ENCODE measurements around the gene RIPOR3.
"Not testable (repeated sequence)": the region's sequence is repeated elsewhere in the genome, so short reads cannot be mapped to it uniquely, and the experiment has no call there.

The RIPOR3 gene

DNA sequence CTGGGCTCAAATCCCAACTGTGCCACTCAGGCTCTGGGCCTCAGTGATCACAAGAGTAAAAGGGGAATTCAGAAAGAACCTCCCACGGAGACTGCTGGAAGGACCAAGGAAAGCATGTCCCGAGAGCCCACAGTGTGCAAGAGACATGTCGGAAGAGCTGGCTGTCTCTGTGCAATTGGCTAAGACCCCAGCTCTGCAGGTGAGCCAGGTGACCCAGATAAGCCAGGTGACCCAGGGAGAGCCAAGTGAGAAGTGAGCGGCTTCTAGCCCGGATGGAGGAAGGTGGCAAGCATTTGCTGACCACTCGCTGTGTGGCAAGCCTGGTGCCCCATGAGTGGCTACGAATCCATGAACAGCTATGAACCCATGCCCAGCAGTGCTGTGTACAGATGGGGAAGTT is 59.1 kb downstream of the RIPOR3 start:
- no peak for DNase-seq (ENCODE audit: low spot score)

DNA sequence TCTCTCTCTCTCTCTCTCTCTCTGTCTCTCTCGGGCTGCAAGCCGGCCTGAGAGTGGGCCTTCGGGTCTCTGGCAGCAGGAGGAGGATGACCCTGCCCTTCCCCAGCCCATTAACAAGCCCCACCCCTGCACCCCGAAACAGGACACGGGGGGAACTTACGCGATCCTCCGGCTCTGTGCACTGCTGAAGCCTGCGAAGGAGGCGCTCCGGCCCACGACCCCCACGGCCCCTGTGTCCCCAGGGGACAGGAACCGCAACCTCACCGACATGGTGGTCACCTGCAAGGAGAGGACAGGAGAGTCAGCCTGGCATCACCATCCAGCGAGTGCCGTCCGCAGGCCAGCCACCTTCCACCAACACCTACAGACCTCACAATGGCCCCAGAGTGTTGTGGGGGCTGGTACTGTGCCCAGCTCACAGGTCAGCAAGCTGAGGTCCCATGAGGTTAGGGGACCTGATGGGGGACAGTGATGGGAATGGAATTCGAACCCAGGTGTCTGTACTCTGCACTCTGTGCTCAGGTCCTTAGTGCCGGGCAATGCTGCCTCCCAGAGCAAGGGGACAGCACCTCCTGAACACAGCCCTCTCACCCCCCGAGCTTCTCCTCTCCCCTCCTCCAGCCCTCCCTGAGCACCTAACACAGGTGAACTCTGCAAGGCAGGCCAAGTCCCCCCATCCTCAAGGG is 60.6 kb downstream of the RIPOR3 start:
- DNase-seq (ENCODE audit: low spot score) = no peak

DNA sequence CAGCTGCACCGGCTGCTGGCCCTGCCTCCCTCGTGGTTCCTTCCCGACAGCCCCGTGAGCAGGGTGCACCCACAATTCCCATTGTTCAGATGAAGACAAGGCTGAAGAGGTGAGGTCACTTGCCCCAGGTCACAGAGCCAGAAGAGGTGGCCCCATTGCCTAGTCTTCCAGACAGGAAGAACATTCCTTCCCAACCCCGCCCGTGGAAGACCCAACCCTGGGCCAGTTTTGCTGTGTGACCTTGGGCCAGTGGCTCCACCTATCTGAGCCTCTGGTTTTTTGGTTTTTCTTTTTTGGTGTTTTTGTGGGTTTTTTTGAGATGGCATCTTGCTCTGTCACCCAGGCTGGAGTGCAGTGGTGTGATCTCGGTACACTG is 61.7 kb downstream of the RIPOR3 start:
- no peak for DNase-seq (ENCODE audit: low spot score)

DNA sequence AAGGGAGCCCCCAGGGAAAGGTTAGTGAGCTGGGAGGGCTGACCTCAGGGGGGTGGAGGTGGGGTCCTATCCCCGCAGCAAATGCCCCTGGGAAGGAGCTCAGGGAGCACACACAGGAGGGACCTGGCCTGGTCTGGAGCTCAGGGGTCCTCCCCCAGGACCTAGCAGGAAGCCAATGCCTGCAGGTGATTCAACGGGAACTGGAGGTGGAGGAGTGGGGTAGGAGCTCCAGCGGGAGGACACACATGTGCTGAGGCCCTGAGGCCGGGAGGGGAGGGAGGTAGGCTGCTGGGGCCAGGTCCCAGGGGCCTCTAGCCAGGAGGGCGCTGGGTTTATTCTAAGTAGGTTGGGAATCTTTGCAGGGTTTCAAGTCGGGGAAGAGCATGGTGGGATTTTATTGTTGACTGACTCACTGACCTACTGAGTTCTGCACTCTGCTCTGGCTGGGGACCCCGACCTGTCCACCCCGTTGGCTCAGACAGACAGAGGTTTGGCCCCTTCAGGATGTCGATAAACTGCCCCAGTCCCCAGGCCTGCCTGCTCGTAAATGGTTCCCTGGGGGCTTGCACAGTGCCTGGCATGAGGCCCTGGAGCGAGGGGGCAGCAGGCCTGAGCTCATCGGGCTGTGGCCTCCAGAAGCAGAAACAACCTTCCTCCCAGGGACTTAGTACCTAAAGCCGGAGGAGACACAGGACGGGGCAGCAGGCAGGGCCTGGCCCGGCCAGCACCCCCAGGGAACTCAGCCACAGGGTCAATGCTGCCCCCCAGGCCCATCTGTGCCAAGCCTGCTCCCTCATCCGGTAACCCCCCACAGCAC is 62.3 kb downstream of the RIPOR3 start:
- no peak for DNase-seq (ENCODE audit: low spot score)

DNA sequence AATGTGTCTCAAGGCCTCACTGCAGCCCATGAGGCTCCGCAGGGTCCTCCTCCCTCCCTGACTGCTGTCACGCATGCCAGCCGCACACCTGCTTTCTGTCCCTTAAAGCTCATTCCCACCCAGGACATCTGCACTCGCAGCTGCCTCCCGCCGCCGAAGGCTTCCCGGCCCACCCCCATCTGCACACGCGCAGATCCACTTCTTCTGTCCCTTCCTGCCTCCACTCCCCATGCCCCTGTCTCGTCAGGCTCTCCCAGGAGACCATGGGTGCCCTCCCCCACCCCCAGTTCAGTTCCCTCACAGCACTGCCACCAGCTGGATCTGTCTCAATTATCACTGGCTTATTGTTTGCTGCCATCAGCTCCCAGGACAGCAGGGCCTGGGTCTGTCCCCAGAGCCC is 63.0 kb downstream of the RIPOR3 start:
- no peak for DNase-seq (ENCODE audit: low spot score)

DNA sequence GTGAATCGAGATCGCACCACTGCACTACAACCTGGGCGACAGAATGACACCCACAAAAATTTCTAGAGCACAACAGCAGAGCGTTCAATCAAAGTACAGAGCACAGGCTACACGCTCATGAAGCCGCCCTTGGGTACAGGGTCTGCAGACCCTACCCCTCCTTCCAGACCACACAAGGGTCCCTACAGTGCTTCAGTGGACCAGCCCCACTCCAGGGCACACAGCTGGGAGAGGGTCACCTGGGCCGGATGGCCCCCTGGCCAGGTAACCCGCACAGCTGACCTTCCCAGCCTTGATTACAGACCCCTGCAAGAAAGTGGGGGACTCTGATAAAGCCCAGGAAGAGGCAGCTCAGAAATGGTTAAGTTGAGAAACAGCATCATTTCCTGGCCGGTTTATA is 63.6 kb downstream of the RIPOR3 start:
- no peak for DNase-seq (ENCODE audit: low spot score)

DNA sequence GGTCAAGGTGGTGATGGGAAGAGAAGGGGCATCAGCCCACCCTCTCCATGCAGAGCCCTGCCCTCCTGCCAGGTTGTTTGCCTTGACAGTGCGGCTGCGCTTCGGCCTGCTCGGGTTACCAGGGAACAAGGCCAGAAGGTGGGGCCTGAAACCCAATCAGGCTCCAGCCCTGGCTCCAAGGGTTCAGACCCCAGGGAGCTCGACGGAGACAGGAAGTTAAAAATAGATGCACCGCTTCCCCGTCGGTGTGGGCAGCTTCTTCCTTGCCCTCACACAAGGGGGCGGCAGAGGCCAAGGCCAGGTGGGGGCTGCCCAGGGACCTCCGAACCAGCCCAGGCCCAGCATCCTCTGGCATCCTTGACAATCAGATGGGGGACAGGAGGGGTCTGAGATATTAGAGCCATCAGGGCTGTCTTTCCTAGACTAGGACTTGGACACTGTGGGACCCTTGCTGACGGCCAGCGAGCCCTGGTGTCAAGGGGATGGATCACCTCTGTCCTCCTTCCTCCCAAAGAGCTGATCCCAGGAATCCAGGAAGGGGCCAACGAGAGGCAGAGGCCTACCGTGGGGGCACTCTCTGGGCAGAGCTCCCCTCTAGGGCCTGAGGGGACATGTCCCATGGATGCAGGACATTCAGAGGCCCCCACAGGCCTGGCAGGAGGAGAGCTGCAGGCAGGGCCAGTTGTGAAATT is 65.2 kb downstream of the RIPOR3 start:
- DNase-seq (ENCODE audit: low spot score) = peak; percentile 52

DNA sequence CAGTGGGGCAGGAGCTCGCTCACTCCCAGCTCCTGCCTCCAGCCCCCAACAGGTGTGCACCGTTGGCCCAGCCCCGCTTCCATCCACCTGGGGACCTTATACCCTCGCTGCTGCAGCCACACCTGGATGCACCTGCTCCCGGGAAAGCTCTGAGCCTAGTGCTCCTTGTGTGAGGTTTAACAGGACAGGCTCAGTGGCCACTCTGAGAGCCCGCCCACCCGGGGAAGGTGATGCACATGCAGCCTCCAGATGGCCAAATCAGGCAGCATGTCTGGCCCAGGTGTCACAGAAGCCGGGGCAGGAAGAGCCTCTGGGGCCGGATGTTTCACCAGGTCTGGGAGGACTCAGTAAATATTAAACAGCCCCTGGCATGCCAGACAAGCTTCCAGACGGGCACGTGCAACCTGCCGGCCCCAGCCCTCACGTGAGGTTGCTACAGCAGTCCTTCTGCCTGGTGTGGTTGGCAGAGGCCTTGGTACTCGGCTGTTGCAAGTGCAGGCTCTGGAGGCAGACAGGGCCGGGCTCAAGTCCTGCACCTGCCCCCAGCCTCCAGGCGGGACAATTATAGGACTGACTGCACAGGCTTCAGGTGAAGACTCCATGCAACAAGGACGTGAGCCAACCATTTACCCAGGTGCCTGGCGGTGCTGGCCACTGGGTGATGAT is 66.9 kb downstream of the RIPOR3 start:
- DNase-seq (ENCODE audit: low spot score) = peak; percentile 65

DNA sequence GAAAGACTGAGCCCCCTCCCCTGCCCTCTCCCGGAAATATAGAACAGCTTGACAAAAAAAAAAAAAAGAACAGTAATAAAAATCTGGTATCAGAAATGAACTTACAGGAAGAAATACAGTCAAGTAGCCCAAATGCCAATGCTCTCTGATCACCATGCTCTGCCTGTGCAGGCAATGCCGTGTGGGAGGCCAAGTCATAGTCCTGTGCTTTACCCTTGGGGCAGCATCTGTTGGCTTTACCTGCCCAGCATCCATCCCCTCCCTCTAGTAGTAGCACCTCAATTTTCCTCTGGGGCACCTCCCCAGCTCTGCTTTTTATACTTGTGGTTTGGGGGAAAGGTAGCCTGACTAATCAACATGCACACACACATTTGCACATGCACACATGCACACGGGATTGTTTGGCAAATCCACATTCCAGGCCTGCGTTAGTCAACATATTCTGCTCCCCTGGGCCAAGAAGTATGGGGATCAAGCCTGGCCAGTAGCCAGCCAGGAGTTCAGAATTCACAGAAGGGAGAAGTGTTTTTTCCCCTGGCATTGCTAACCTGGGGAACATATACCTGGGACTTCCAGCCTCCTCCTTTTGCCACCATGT is 70.2 kb downstream of the RIPOR3 start:
- DNase-seq (ENCODE audit: low spot score) = no peak

DNA sequence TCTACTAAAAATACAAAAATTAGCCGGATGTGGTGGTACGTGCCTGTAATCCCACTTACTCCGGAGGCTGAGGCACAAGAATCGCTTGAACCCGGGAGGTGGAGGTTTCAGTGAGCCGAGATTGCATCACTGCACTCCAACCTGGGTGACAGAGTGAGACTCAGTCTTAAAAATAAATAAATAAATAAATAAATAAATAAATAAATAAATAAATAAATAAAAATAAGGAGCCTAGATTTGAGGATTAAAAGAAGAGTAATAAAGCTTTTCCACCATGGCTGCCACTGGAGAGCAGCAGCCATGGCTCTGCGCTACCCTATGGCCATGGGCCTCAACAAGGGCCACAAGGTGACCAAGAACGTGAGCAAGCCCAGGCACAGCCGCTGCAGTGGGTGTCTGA is 70.9 kb downstream of the RIPOR3 start:
- DNase-seq (ENCODE audit: low spot score) = not testable (repeated sequence)

DNA sequence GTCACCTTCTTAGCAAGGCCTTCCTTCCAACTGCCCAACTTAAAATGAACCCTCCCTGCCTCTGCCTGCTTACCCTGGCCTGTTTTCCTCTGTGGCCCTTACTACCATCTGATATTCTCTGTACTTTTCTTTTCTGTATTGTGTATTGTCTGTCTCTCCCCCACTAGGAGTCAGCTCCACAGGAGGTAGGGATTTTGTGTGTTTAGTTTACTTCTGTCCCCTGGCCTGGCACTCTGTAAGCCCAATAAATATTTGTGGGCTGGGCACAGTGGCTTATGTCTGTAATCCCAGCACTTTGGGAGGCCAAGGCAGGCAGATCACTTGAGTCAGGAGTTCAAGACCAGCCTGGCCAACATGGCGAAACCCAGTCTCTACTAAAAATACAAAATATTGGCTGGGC is 72.8 kb downstream of the RIPOR3 start:
- no peak for DNase-seq (ENCODE audit: low spot score)

DNA sequence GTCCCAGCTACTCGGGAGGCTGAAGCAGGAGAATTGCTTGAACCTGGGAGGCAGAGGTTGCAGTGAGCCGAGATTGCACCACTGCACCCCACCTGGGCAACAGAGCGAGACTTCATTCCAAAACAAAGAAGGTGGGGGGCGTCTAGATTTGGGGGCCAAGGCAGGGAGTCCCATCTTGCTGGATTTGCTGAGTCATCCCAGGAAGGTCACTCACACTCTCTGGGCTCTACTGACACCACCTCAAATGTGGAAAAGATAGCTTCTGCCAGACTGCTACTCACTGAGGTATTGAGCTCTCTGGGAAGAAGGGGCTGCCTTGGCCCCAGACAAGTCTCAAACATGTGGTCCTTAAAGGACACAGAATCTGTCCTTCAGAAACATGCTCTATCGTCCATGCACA is 74.3 kb downstream of the RIPOR3 start:
- DNase-seq (ENCODE audit: low spot score) = no peak

DNA sequence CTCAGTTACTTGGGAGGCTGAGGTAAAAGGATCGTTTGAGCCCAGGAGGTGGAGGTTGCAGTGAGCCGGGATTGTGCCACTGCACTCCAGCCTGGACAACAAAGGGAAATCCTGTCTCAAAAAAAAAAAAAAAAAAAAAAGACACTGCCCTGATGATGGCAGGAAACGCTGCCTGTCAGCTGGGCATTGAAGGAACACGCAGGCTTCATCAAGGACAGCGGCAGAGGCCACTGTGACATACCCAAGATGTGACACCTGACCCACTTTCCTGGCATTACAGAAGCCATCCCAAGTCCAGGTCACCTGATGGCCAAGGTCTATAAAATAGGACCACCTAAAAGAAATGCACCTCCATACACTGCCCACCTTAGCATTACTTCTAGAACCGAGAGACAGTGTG is 75.9 kb downstream of the RIPOR3 start:
- no peak for DNase-seq (ENCODE audit: low spot score)

DNA sequence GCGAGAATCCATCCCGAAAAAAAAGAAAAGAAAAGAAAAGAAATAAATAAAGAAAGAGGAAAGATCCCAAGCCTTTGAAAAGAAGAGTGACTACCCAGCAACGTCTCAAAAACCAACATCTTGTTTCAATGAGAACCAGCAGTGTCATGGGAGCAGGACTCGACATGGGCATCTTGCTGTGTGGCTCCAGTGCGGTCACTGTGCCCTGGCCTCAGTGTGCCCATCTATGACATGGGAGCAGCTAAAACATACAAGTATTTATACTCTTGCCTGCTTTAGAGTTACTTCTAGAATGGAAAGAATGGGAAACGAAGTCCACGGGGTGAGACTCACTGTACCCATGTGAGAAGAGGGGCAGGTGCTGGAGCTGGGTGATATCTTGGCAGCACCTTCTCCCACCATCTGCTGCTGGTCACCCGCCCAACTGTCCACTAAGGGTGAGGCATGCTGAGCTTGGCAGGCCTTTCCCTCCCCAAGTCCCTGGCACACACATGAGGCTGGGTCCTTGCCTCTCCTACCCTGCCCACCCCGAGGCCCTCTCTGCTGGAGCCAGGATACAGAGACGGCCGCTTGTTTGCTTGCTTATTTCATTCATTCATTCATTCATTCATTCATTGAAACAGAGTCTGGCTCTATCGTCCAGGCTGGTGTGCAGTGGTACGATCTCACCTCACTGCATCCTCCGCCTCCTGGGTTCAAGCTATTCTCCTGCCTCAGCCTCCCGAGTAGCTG is 77.7 kb downstream of the RIPOR3 start:
- DNase-seq (ENCODE audit: low spot score) = no peak

DNA sequence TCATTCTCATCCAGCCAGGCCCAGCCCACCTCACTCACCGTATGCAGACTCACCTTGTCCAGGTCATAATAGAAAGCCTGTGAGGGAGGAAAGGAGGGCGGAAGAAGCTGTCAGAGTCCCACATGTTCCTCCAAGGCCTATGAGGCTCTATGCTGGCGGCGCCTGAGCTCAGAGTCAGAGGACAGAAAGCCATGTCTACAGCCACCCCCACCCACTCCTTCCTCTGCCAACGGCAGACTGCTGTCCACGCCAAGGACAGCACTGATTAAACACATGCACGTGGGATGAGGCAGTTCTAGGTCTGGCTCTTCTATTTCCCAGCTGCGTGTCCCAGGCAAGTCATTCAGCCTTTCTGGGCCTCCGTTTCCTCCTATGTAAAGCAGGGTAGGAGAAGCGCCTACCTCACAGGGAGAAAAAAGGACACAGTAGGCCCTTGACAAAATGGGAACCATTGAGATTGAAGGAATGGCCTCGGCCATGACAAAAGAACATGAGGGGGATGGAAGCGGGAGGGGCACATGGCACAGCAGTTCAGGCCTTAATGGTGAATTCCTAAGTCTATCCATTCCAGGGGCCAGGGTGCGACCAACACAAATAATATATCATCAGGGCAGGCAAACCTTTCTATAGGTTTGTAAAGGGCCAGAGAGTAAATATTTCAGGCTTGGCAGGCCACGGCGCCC is 80.1 kb downstream of the RIPOR3 start:
- DNase-seq (ENCODE audit: low spot score) = no peak

DNA sequence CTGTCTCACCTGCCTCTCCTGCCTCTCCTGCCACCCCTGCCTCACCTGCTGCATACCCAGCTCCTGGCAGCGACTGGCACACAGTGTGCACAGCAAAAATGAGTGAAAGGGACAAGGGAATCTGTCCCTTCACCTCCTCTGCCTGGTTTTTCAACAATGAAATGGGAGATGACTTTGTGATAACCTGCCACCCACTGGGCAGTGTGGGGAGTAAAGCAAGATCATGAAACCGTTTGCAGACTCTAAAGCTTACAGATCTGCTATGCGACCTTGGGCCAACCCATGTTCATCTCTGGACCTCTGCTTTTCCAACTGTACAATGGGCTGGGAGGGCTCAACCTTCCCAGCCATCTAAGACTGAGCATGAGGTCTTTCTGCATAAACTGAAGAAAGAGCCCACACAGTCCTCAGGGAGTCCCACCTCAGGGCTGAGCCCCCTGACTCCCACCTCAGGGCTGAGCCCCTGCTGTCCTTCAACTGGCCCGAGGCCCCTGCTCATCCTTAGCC is 81.1 kb downstream of the RIPOR3 start:
- no peak for DNase-seq (ENCODE audit: low spot score)

DNA sequence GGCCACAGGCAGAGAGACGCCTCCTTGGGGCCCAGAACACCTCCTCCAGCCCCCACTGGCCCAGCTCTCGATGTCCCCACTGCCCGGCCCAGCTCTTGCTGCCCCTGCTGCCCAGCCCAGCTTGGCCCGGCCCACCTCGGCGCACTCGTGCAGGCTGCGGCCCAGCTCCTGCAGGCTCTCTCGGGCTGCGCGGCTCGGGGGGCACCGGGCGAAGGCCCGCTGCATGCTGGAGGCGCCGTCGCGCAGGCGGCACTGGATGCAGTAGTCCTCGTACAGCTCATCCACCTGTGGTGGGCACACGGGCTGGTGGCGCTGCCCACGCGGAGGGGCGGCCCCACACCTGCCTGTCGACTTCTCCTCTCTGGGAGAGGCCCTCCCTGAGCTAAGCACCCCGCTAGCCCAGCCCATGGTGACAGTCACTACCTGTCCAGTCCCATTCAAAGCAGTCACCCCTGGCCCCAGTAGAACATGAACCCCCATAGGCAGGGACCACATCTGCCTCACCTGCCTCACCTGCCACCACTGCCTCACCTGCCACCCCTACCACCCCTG is 81.8 kb downstream of the RIPOR3 start:
- no peak for DNase-seq (ENCODE audit: low spot score)

DNA sequence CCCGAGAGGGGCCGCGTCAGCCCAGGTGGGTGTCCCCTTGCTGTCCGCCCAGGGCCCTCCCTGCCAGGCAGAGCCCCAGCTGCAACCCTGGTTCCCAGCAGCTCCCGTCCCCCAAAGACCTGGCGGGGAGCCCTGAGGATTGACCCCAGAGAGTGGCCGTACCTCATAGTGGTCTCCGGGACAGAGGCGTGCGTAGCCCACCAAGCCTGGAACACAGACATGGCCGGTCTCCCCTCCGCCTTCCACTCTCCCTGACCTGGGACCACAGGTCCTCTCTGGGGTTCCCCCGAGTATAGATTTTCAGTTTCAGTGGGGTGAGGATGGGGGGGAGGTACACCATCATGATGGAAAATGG is 82.6 kb downstream of the RIPOR3 start:
- DNase-seq (ENCODE audit: low spot score) = no peak

DNA sequence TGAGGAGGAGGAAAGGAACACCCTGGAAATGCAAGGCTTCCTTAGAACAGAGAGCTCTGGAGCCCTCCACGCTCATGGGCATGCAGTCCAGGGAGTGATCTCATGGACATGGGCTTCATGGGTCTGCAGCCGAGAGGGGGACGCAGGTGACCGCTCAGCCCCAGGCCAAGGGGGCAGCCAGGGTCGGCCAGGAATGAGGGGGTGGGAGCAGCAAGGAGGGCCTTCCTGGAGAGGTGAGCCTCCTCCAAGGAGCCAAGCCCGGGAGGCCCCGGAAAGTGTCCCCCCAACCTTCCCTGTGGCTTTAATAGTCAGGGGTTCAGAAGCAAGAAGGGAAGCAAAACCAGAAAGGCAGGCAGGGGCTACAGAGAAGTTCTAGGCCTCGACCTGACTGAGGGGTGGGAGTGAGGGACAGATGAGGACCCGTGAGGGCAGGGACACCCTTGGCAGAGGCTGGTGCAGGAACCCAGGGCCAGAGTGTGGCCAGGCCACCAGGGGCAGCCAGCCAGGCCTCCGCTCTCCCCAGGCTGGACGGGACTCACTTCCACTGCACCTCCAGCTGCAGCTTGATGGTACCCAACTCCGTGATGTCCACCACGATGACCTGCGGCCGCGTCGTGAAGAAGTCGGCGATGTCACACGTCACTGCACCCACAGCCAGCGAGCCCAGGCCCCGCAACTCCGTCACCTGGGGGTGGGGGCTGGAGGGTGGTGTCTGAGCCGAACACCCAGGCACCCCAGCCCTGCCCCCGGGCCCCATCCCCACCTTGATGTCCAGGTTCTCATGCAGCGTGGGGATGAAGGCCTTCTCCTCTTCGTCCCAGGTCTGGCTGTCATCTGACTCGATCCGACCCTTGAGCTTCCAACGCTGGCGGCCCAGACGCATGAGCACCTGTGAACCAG is 83.2 kb downstream of the RIPOR3 start:
- DNase-seq (ENCODE audit: low spot score) = no peak
